Nephron (organoid): ENCODE results near the gene WNT9B.

Experiments
- H3K27ac Mint-ChIP-seq, 3 experiments: 2 replicates each; pipeline ENCODE4 v1.8.0; 2020; ENCODE audit warnings: mixed read lengths in 3 of 3, mild to moderate bottlenecking in 2 of 3, moderate library complexity in 1 of 3
- H3K27me3 Mint-ChIP-seq: 2 replicates; pipeline ENCODE4 v1.8.0; 2021; ENCODE audit warnings: low read depth, mild to moderate bottlenecking, moderate library complexity, mixed read lengths
- H3K36me3 Mint-ChIP-seq: 2 replicates; pipeline ENCODE4 v1.8.0; 2020; ENCODE audit warnings: low read depth, mixed read lengths
- H3K4me1 Mint-ChIP-seq: 2 replicates; pipeline ENCODE4 v1.8.0; 2020; ENCODE audit warnings: mixed read lengths
- H3K4me3 Mint-ChIP-seq, 3 experiments: 2 replicates each; pipeline ENCODE4 v1.8.0; 2020; ENCODE audit warnings: mild to moderate bottlenecking in 3 of 3, mixed read lengths in 3 of 3, moderate library complexity in 2 of 3
- H3K9me3 Mint-ChIP-seq: 2 replicates; pipeline ENCODE4 v1.8.0; 2020; ENCODE audit warnings: mixed read lengths
- CTCF ChIP-seq, 3 experiments: fragments of 200-600 bp; sonication (generic); IDR thresholded peaks; one replicate each; pipeline ENCODE4 v1.5.0; 2021; ENCODE audit warnings: antibody characterized with exemption in 3 of 3; ENCODE audit not compliant: unreplicated experiment in 3 of 3

The WNT9B gene

GRCh38 chr17:46931596-46931995 lies 80.2 kb downstream of the WNT9B start:
- no peaks in the 10 kb centered on the region for H3K27me3 Mint-ChIP-seq

DNA sequence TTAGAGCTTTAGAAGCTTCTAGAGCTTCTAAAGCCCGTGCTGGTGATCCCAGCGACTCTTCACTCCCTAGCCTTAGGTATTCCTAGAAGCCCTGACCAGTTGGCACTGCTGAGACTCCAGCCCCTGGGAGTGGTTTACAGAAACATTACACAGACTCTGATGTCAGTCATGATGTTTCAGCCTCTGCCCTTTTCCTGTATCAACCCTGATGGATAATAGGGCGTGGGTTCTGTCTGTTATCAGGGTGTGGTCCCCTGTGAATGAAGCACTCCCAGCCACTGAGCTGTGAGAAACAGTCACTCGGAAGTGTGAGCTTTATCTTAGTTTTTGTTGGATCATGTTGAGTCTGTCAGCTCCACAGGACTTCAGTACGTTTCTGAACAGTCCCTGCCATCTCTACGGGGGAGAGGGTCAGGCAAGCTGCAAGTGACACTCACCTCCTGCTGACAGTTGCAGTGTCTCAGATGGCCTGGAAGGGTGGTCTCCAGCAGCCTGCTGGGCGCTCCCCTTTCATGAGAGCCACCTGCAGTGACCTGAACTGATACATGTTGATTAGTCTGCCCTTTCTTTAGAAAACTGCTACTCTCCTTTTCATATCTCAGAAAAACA lies 84.4 kb downstream of the WNT9B start:
- Mint-ChIP-seq H3K4me1 (no peaks in the 10 kb centered on the region), H3K9me3 (no peaks in the 10 kb centered on the region), H3K27ac (no peak overlapping the region), H3K27me3 (no peaks in the 10 kb centered on the region), H3K36me3 (peaks cover 85% of the 10 kb centered on the region), H3K4me3 (no peak overlapping the region)
- TF ChIP-seq CTCF (IDR thresholded peaks at IDR 0.05; ENCODE audit: unreplicated experiment in 3 of 3) = no peak

More at GRCh38 chr17:46931596-46931995, 80.2 kb downstream of the WNT9B start:
- no peaks in the 10 kb centered on the region for H3K9me3 Mint-ChIP-seq
- H3K4me1 Mint-ChIP-seq = peaks cover 7% of the 10 kb centered on the region
- H3K4me3 Mint-ChIP-seq = no peak overlapping the region
- H3K36me3 Mint-ChIP-seq = peaks cover 50% of the 10 kb centered on the region
- no peak for TF ChIP-seq CTCF (IDR thresholded peaks at IDR 0.05; ENCODE audit: unreplicated experiment in 3 of 3)
- H3K27ac Mint-ChIP-seq = peak overlapping the region in 1 of 3 experiments; percentile 45
